GM06990 (cell line): ENCODE measurements around the gene CD247.

Experiments
- DNase-seq: peaks from one replicate; pipeline ENCODE4 v3.0.0-alpha.2; 2011; ENCODE audit not compliant: insufficient read length; ENCODE audit errors: extremely low read depth
- H3K27me3 ChIP-seq: replicated peaks from 2 replicates; pipeline ENCODE4 v1.6.0; 2011; ENCODE audit warnings: low read length; ENCODE audit not compliant: control insufficient read depth, insufficient read depth
- H3K36me3 ChIP-seq: 2 replicates; pipeline ENCODE4 v1.5.1; 2011; ENCODE audit warnings: low read length; ENCODE audit not compliant: control insufficient read depth, insufficient read depth
- H3K4me3 ChIP-seq: replicated peaks from 2 replicates; pipeline ENCODE4 v1.5.1; 2011; ENCODE audit warnings: low read depth, mild to moderate bottlenecking, control low read depth, low read length
- CTCF ChIP-seq: IDR thresholded peaks from 2 replicates; pipeline ENCODE4 v1.5.1; 2011; ENCODE audit warnings: low read length, control low read depth, mild to moderate bottlenecking, inconsistent platforms; ENCODE audit not compliant: insufficient read depth, poor library complexity, severe bottlenecking

CD247 gene

GRCh38 chr1:167460836-167461235 lies 57.5 kb downstream of the CD247 start:
- no peak for TF ChIP-seq CTCF

GRCh38 chr1:167457936-167458584 lies 60.3 kb downstream of the CD247 start:
- DNase-seq: no peak
- Histone ChIP-seq H3K36me3 (no peaks in the 10 kb centered on the region), H3K27me3 (no peaks in the 10 kb centered on the region), H3K4me3 (no peak overlapping the region)
- TF ChIP-seq CTCF: no peak

More at GRCh38 chr1:167460836-167461235, 57.5 kb downstream of the CD247 start:
- no peak overlapping the region for H3K4me3 ChIP-seq
- H3K36me3 ChIP-seq: no peaks in the 10 kb centered on the region
- no peaks in the 10 kb centered on the region; the same call in 1 of the 2 replicates for H3K27me3 ChIP-seq
- DNase-seq: no peak

GRCh38 chr1:167456926-167457325 lies 61.4 kb downstream of the CD247 start:
- Histone ChIP-seq H3K36me3 (no peaks in the 10 kb centered on the region), H3K27me3 (no peaks in the 10 kb centered on the region), H3K4me3 (no peak overlapping the region)
- TF ChIP-seq CTCF: no peak
- DNase-seq: no peak

GRCh38 chr1:167456524-167456923 lies 61.8 kb downstream of the CD247 start:
- Histone ChIP-seq H3K36me3 (no peaks in the 10 kb centered on the region), H3K4me3 (no peak overlapping the region), H3K27me3 (no peaks in the 10 kb centered on the region)
- no peak for TF ChIP-seq CTCF
- DNase-seq: no peak

GRCh38 chr1:167455786-167456446 lies 62.4 kb downstream of the CD247 start:
- H3K36me3 ChIP-seq: no peaks in the 10 kb centered on the region
- TF ChIP-seq CTCF: no peak
- H3K4me3 ChIP-seq: peak overlapping the region; percentile 77
- DNase-seq: no peak
- no peaks in the 10 kb centered on the region for H3K27me3 ChIP-seq
